IMR-90 (cell line): ENCODE data around the gene AOPEP.

Source experiments
- BHLHE40 ChIP-seq: fragments of 150-350 bp; IDR thresholded peaks from 2 replicates; pipeline ENCODE4 v1.6.1; 2016; ENCODE audit warnings: mild to moderate bottlenecking, low read depth, low read length
- CEBPB ChIP-seq: IDR thresholded peaks from 2 replicates; pipeline ENCODE4 v1.6.1; 2012; ENCODE audit warnings: low read depth, low read length, improper control_type of control experiment
- CHD1 ChIP-seq: IDR thresholded peaks from 2 replicates; pipeline ENCODE4 v1.6.1; 2012; ENCODE audit warnings: low read depth, low read length, improper control_type of control experiment
- CTCF ChIP-seq: conservative IDR thresholded peaks from 2 replicates; pipeline ENCODE4 v1.5.1; 2012; ENCODE audit warnings: mild to moderate bottlenecking, low read depth, low read length, improper control_type of control experiment
- ELK1 ChIP-seq: fragments of 150-350 bp; IDR thresholded peaks from 2 replicates; pipeline ENCODE4 v1.6.1; 2016; ENCODE audit warnings: low read depth, mild to moderate bottlenecking, low read length, moderate library complexity, borderline replicate concordance
- MAZ ChIP-seq: IDR thresholded peaks from 2 replicates; pipeline ENCODE4 v1.6.1; 2012; ENCODE audit warnings: low read depth, mild to moderate bottlenecking, low read length, improper control_type of control experiment, moderate library complexity, borderline replicate concordance
- MXI1 ChIP-seq: IDR thresholded peaks from 2 replicates; pipeline ENCODE4 v1.6.1; 2012; ENCODE audit warnings: low read depth, mild to moderate bottlenecking, low read length, moderate library complexity, borderline replicate concordance
- POLR2A ChIP-seq: IDR thresholded peaks from 2 replicates; pipeline ENCODE4 v1.6.1; 2012; ENCODE audit warnings: mild to moderate bottlenecking, low read depth, low read length
- RAD21 ChIP-seq: IDR thresholded peaks from 2 replicates; pipeline ENCODE4 v1.6.1; 2012; ENCODE audit warnings: low read length, improper control_type of control experiment
- RCOR1 ChIP-seq: IDR thresholded peaks from 2 replicates; pipeline ENCODE4 v1.6.1; 2012; ENCODE audit warnings: mild to moderate bottlenecking, low read length, improper control_type of control experiment; ENCODE audit not compliant: insufficient replicate concordance
- RFX5 ChIP-seq: IDR thresholded peaks from 2 replicates; pipeline ENCODE4 v1.8.0; 2012; ENCODE audit warnings: low read depth, mild to moderate bottlenecking, low read length, moderate library complexity
- SMC3 ChIP-seq: fragments of 150-350 bp; IDR thresholded peaks from 2 replicates; pipeline ENCODE4 v1.6.1; 2016; ENCODE audit warnings: low read depth, mild to moderate bottlenecking, antibody characterized with exemption, low read length, moderate library complexity
- USF2 ChIP-seq: fragments of 150-350 bp; IDR thresholded peaks from 2 replicates; pipeline ENCODE4 v1.6.1; 2017; ENCODE audit warnings: mild to moderate bottlenecking, antibody characterized with exemption, low read length, low read depth

GRCh38 chr9:95108777-95109176 lies 382.3 kb downstream of the AOPEP start:
- TF ChIP-seq CTCF = no peak
- no peak for TF ChIP-seq POLR2A
- no peak for TF ChIP-seq MXI1
- TF ChIP-seq SMC3 = no peak
- no peak for TF ChIP-seq ELK1
- TF ChIP-seq RAD21 = no peak
- TF ChIP-seq MAZ = no peak
- TF ChIP-seq BHLHE40 = no peak
- no peak for TF ChIP-seq RFX5
- TF ChIP-seq RCOR1 = no peak
- no peak for TF ChIP-seq USF2
- peak; percentile 46; the same call in 1 of the 2 replicates for TF ChIP-seq CEBPB
- TF ChIP-seq CHD1 = no peak
